HepG2 (cell line): ENCODE data around the gene SAP25. TPM values are rescaled to one million over a fixed set of nuclear protein-coding genes. Genes with fewer than 3 reads are reported as not detected.

Source experiments
- ERF ChIP-seq: IDR thresholded peaks from 2 replicates; pipeline ENCODE4 v1.6.1; 2018; ENCODE audit warnings: missing biosample characterization, missing genetic modification reagents
- FOSL1 ChIP-seq: sonication (generic); formaldehyde crosslinking; IDR thresholded peaks from 2 replicates; pipeline ENCODE4 v1.9.0; 2021; ENCODE audit warnings: missing genetic modification reagents, borderline replicate concordance
- GATAD2A ChIP-seq: IDR thresholded peaks from 2 replicates; pipeline ENCODE4 v1.6.1; 2016
- GTF3A ChIP-seq: sonication (generic); formaldehyde crosslinking; conservative IDR thresholded peaks from 2 replicates; pipeline ENCODE4 v1.4.0; 2020; ENCODE audit warnings: mild to moderate bottlenecking, missing genetic modification reagents
- HOXA3 ChIP-seq: sonication (generic); formaldehyde crosslinking; IDR thresholded peaks from 2 replicates; pipeline ENCODE4 v1.5.0; 2020; ENCODE audit warnings: missing genetic modification reagents
- KDM6A ChIP-seq: IDR thresholded peaks from 2 replicates; pipeline ENCODE4 v1.6.1; 2016; ENCODE audit warnings: low read depth
- MBNL3 ChIP-seq: fragments of 250-450 bp; sonication (Bioruptor Pico); conservative IDR thresholded peaks from 2 replicates; pipeline ENCODE4 v1.8.0; 2022; ENCODE audit warnings: mild to moderate bottlenecking, inconsistent platforms
- NR2F6 ChIP-seq, 2 experiments: IDR thresholded peaks; 2 replicates each; pipeline ENCODE4 v1.6.1; 2016; ENCODE audit warnings: antibody characterized with exemption in 1 of 2, mild to moderate bottlenecking in 1 of 2
- RBM22 ChIP-seq: fragments of 200-400 bp; formaldehyde crosslinking; optimal IDR thresholded peaks from 2 replicates; pipeline ENCODE3; 2017; ENCODE audit warnings: mild to moderate bottlenecking, low read length, moderate library complexity
- USF2 ChIP-seq, 2 experiments: sonication (generic) in 1 of 2; formaldehyde crosslinking in 1 of 2; IDR thresholded peaks; 2 replicates each; pipeline versions ENCODE4 v1.5.1 to v1.6.1; 2011 to 2020; ENCODE audit warnings: borderline replicate concordance in 1 of 2, low read depth in 1 of 2, low read length in 1 of 2, mild to moderate bottlenecking in 1 of 2, missing genetic modification reagents in 1 of 2, moderate library complexity in 1 of 2
- ZFP91 ChIP-seq: sonication (generic); formaldehyde crosslinking; IDR thresholded peaks from 2 replicates; pipeline ENCODE4 v1.9.0; 2022; ENCODE audit warnings: missing genetic modification reagents, mild to moderate bottlenecking, borderline replicate concordance
- ZMYM3 ChIP-seq: sonication (generic); formaldehyde crosslinking; IDR thresholded peaks from 2 replicates; pipeline ENCODE4 v1.5.1; 2020; ENCODE audit warnings: mild to moderate bottlenecking, missing genetic modification reagents
- ZNF30 ChIP-seq: sonication (generic); formaldehyde crosslinking; IDR thresholded peaks from 2 replicates; pipeline ENCODE4 v1.5.0; 2020; ENCODE audit warnings: mild to moderate bottlenecking, missing genetic modification reagents
- ZNF570 ChIP-seq: sonication (generic); formaldehyde crosslinking; IDR thresholded peaks from 2 replicates; pipeline ENCODE4 v1.4.0; 2020; ENCODE audit warnings: mild to moderate bottlenecking, missing genetic modification reagents, borderline replicate concordance
- polyA plus RNA-seq, 8 experiments: library from polyadenylated mRNA; depleted of rRNA in 3 of 8; stranded (reverse) in 7 of 8; unstranded in 1 of 8; fragments of >200 nt; fragmentation: Illumina TruSeq in 4 of 8; extraction: Trizol in 4 of 8; gene quantifications; 2 replicates each; pipeline versions ENCODE4 v1.2.1 to v1.2.3, GENCODE V29; 2011 to 2016; ENCODE audit warnings: low read depth in 4 of 8, missing spikeins in 1 of 8, mixed read lengths in 1 of 8; ENCODE audit not compliant: insufficient read depth in 1 of 8
- total RNA-seq, 5 experiments: library from RNA; depleted of rRNA; stranded (reverse); fragments of >200 nt; fragmentation: Illumina TruSeq; extraction: Trizol; gene quantifications; 2 replicates each; pipeline ENCODE4 v1.2.3, GENCODE V29; 2016; ENCODE audit warnings: low read depth in 1 of 5
- TF ChIP-seq, protein P1 (sequence below): sonication (generic); formaldehyde crosslinking; IDR thresholded peaks from 2 replicates; pipeline ENCODE4 v1.4.0; 2020; ENCODE audit warnings: missing genetic modification reagents

Gene SAP25
- total and polyA plus RNA-seq, 2 of the 13 experiments (the other 11 are each of a cell fraction or from before 2014, with no cell fraction given): 0.15 to 0.20 TPM

GRCh38 chr7:100561491-100562194 lies 12.1 kb downstream of the SAP25 start (continued):
- TF ChIP-seq ZNF570 (CRISPR knock-in tag): no peak
- no peak for TF ChIP-seq GTF3A
- TF ChIP-seq, protein P1, sequence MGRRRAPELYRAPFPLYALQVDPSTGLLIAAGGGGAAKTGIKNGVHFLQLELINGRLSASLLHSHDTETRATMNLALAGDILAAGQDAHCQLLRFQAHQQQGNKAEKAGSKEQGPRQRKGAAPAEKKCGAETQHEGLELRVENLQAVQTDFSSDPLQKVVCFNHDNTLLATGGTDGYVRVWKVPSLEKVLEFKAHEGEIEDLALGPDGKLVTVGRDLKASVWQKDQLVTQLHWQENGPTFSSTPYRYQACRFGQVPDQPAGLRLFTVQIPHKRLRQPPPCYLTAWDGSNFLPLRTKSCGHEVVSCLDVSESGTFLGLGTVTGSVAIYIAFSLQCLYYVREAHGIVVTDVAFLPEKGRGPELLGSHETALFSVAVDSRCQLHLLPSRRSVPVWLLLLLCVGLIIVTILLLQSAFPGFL: no peak
- TF ChIP-seq KDM6A (CRISPR knock-in tag): no peak
- no peak for TF ChIP-seq USF2 (IDR thresholded peaks at IDR 0.05; ENCODE audit: low read depth, low read length)
- no peak for TF ChIP-seq USF2 (CRISPR knock-in tag; IDR thresholded peaks at IDR 0.05; ENCODE audit: borderline replicate concordance)
- no peak for TF ChIP-seq GATAD2A (CRISPR knock-in tag)
- no peak for TF ChIP-seq FOSL1
- no peak for TF ChIP-seq ERF (CRISPR knock-in tag)
- no peak for TF ChIP-seq ZMYM3 (CRISPR knock-in tag)
- TF ChIP-seq RBM22: peak; percentile 75
- TF ChIP-seq NR2F6 (IDR thresholded peaks at IDR 0.05): no peak
- no peak for TF ChIP-seq NR2F6 (CRISPR knock-in tag; IDR thresholded peaks at IDR 0.05)
- TF ChIP-seq MBNL3 (CRISPR knock-in tag): no peak
- no peak for TF ChIP-seq ZNF30 (CRISPR knock-in tag)
- no peak for TF ChIP-seq HOXA3 (CRISPR knock-in tag)
- TF ChIP-seq ZFP91: 0 out of 2 replicates have a peak, but pooled peaks have one; percentile 19
